OCI-LY1 (cell line): ENCODE measurements around the gene RAI2.

ENCODE experiments used
- H2AFZ ChIP-seq: fragments of 200-600 bp; sonication (generic), shearing (Covaris generic); 2 replicates; pipeline ENCODE4 v1.6.0; 2014; ENCODE audit warnings: antibody characterized with exemption, mild to moderate bottlenecking, low read length
- H3F3A ChIP-seq: fragments of 200-600 bp; sonication (generic), shearing (Covaris generic); 2 replicates; pipeline ENCODE4 v1.6.0; 2014; ENCODE audit warnings: mild to moderate bottlenecking, antibody characterized with exemption, low read length, moderate library complexity; ENCODE audit not compliant: insufficient read depth
- H3K27ac ChIP-seq: fragments of 200-600 bp; sonication (generic); 2 replicates; pipeline ENCODE4 v1.5.1; 2014; ENCODE audit warnings: low read length, mixed run types, mild to moderate bottlenecking, low read depth; ENCODE audit not compliant: poor library complexity, severe bottlenecking
- H3K27me3 ChIP-seq: fragments of 200-600 bp; sonication (generic); 2 replicates; pipeline ENCODE4 v1.6.0; 2014; ENCODE audit warnings: antibody characterized with exemption, mild to moderate bottlenecking, low read length, moderate library complexity; ENCODE audit not compliant: insufficient read depth
- H3K36me3 ChIP-seq: fragments of 200-600 bp; sonication (generic); 2 replicates; pipeline ENCODE4 v1.6.1; 2014; ENCODE audit warnings: mild to moderate bottlenecking, antibody characterized with exemption, low read length, moderate library complexity, mixed read lengths; ENCODE audit not compliant: insufficient read depth
- H3K4me1 ChIP-seq: fragments of 200-600 bp; sonication (generic); 2 replicates; pipeline ENCODE4 v1.5.1; 2014; ENCODE audit warnings: mild to moderate bottlenecking, low read length, moderate library complexity; ENCODE audit not compliant: insufficient read depth, severe bottlenecking
- H3K4me2 ChIP-seq: fragments of 200-600 bp; sonication (generic), shearing (Covaris generic); 2 replicates; pipeline ENCODE4 v1.6.1; 2014; ENCODE audit warnings: low read length
- H3K4me3 ChIP-seq: fragments of 200-600 bp; sonication (generic); 2 replicates; pipeline ENCODE4 v1.5.1; 2014; ENCODE audit warnings: low read length, low read depth, mild to moderate bottlenecking, mixed read lengths; ENCODE audit not compliant: poor library complexity, severe bottlenecking
- H3K79me2 ChIP-seq: fragments of 200-600 bp; shearing (Covaris generic); 2 replicates; pipeline ENCODE4 v1.6.1; 2016; ENCODE audit warnings: mixed run types, low read length, mixed read lengths; ENCODE audit not compliant: insufficient read depth
- H3K9ac ChIP-seq: fragments of 200-600 bp; sonication (generic), shearing (Covaris generic); 2 replicates; pipeline ENCODE4 v1.6.1; 2014; ENCODE audit warnings: mild to moderate bottlenecking, low read length, mixed read lengths
- H3K9me2 ChIP-seq: fragments of 200-600 bp; sonication (generic), shearing (Covaris generic); 2 replicates; pipeline ENCODE4 v1.6.1; 2014; ENCODE audit warnings: low read depth, mild to moderate bottlenecking, low read length, mixed read lengths
- H3K9me3 ChIP-seq: fragments of 200-600 bp; shearing (Covaris generic); 2 replicates; pipeline ENCODE4 v1.6.1; 2014; ENCODE audit warnings: low read length, mixed read lengths
- H4K20me1 ChIP-seq: fragments of 200-600 bp; sonication (generic), shearing (Covaris generic); 2 replicates; pipeline ENCODE4 v1.6.0; 2016; ENCODE audit warnings: mild to moderate bottlenecking, low read length; ENCODE audit not compliant: insufficient read depth
- CTCF ChIP-seq: fragments of 200-600 bp; sonication (generic), shearing (Covaris generic); IDR thresholded peaks from 2 replicates; pipeline ENCODE4 v1.5.1; 2017; ENCODE audit warnings: mild to moderate bottlenecking, antibody characterized with exemption, low read length, moderate library complexity, mixed read lengths
- EZH2 ChIP-seq: fragments of 200-600 bp; sonication (generic), shearing (Covaris generic); IDR thresholded peaks from 2 replicates; pipeline ENCODE4 v1.8.0; 2017; ENCODE audit warnings: borderline replicate concordance, mixed run types, mild to moderate bottlenecking, antibody characterized with exemption, low read length, moderate library complexity, mixed read lengths

Gene RAI2

DNA sequence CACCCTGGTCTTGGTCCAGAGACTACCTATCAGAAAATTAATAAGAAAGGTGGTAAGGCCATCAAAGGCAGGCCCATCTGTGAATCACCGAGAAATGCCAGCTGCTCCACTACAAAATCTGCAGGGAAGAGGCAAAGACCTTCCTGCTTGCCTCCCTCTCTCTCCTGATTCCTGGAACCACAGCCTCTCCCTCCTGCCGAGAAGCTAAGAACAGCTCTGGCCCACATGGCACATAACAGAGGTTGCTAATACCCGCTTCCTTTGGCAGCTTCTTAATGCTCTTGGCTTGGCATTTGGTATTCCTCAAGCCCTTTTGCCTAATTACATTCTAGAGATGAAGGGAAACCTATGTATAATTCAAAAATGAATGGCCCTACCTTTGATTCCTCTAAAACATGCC, 32.9 kb downstream of the RAI2 start:
- H3K4me3 ChIP-seq = no peak overlapping the region
- H3K4me1 ChIP-seq = no peaks in the 10 kb centered on the region
- no peaks in the 10 kb centered on the region for H4K20me1 ChIP-seq
- no peak for TF ChIP-seq CTCF
- no peak for TF ChIP-seq EZH2
- H3K36me3 ChIP-seq = no peaks in the 10 kb centered on the region
- H3K27ac ChIP-seq = no peak overlapping the region
- H3K79me2 ChIP-seq = no peaks in the 10 kb centered on the region
- no peaks in the 10 kb centered on the region for H3K27me3 ChIP-seq
- no peak overlapping the region for H3K4me2 ChIP-seq
- no peaks in the 10 kb centered on the region for H3K9me3 ChIP-seq
- H3K9ac ChIP-seq = no peak overlapping the region
- H3F3A ChIP-seq = no peaks in the 10 kb centered on the region
- H2AFZ ChIP-seq = no peak overlapping the region
- H3K9me2 ChIP-seq = no peaks in the 10 kb centered on the region

- no peak overlapping the region for H3K27ac ChIP-seq
- H3K9me2 ChIP-seq = no peaks in the 10 kb centered on the region
- no peak overlapping the region for H2AFZ ChIP-seq
- TF ChIP-seq EZH2 (no peak), CTCF (no peak)
- no peaks in the 10 kb centered on the region for H3K27me3 ChIP-seq
- no peaks in the 10 kb centered on the region for H3K79me2 ChIP-seq
- H3K4me1 ChIP-seq = no peaks in the 10 kb centered on the region
- no peaks in the 10 kb centered on the region for H4K20me1 ChIP-seq
- no peak overlapping the region for H3K4me2 ChIP-seq
- H3K36me3 ChIP-seq = no peaks in the 10 kb centered on the region
- no peaks in the 10 kb centered on the region for H3K9me3 ChIP-seq
- H3K9ac ChIP-seq = no peak overlapping the region
- no peak overlapping the region for H3K4me3 ChIP-seq
- H3F3A ChIP-seq = no peaks in the 10 kb centered on the region
These were observed 34.2 kb downstream of the RAI2 start for GRCh38 chrX:17826609-17827496.

- Histone ChIP-seq H3K27me3 (no peaks in the 10 kb centered on the region), H3K27ac (no peak overlapping the region), H3K79me2 (no peaks in the 10 kb centered on the region), H3K4me3 (no peak overlapping the region), H3K36me3 (no peaks in the 10 kb centered on the region), H3K9me3 (no peaks in the 10 kb centered on the region), H3K4me1 (no peaks in the 10 kb centered on the region), H3K9me2 (no peaks in the 10 kb centered on the region), H3F3A (no peaks in the 10 kb centered on the region), H3K9ac (no peak overlapping the region), H4K20me1 (no peaks in the 10 kb centered on the region), H2AFZ (no peak overlapping the region), H3K4me2 (no peak overlapping the region)
- TF ChIP-seq CTCF = no peak
- TF ChIP-seq EZH2 = no peak
These were observed 36.1 kb downstream of the RAI2 start for GRCh38 chrX:17824980-17825379.
